Suprapubic skin (tissue), 4 donors: ENCODE results near the gene LIN28A.

Experiments used
- CTCF ChIP-seq, 2 donors: fragments of 200-600 bp in 1 of 2; fragments of 450-650 bp in 1 of 2; sonication (generic) in 1 of 2; IDR thresholded peaks; one replicate each; pipeline ENCODE4 v1.5.1; 2016 to 2019; ENCODE audit warnings: antibody characterized with exemption in 2 of 2, mild to moderate bottlenecking in 1 of 2, moderate library complexity in 1 of 2
- POLR2A ChIP-seq, 2 donors: fragments of 450-650 bp; IDR thresholded peaks; one replicate each; pipeline ENCODE4 v1.6.1; 2017; ENCODE audit warnings: antibody characterized with exemption in 2 of 2, mild to moderate bottlenecking in 2 of 2, moderate library complexity in 2 of 2
- POLR2AphosphoS5 ChIP-seq, 3 donors: sonication (generic); formaldehyde crosslinking; IDR thresholded peaks; one replicate each; pipeline ENCODE4 v1.6.1; 2017; ENCODE audit warnings: antibody characterized with exemption in 3 of 3

- TF ChIP-seq CTCF (IDR thresholded peaks at IDR 0.05) (no peak), POLR2AphosphoS5 (IDR thresholded peaks at IDR 0.05) (no peak), POLR2A (IDR thresholded peaks at IDR 0.05) (no peak)
These were observed 32.3 kb upstream of the LIN28A start for GRCh38 chr1:26378088-26378878.
